ENCODE measurements around the gene KCTD7. TPM values are rescaled to one million over a fixed set of nuclear protein-coding genes. Genes with fewer than 3 reads are reported as not detected.
"Not testable (repeated sequence)": the region's sequence is repeated elsewhere in the genome, so short reads cannot be mapped to it uniquely, and the experiment has no call there.

Gene KCTD7
- total RNA-seq, 2 experiments from 2014 or later = 6.3 to 7.5 TPM

- intact Hi-C loops (cut with micrococcal nuclease) = no loop called here
- no peak overlapping the region for H3K4me3 Mint-ChIP-seq
- no peaks in the 10 kb centered on the region for H3K9me3 Mint-ChIP-seq
- H3K4me1 Mint-ChIP-seq (ENCODE audit: low read depth) = no peaks in the 10 kb centered on the region
- CTCF ChIA-PET = no interaction called here
- H3K27ac Mint-ChIP-seq = no peak overlapping the region
- no peaks in the 10 kb centered on the region for H3K27me3 Mint-ChIP-seq (ENCODE audit: low read depth)
- H3K36me3 Mint-ChIP-seq (ENCODE audit: low read depth) = peaks cover 12% of the 10 kb centered on the region
- no peak for DNase-seq
Measured at GRCh38 chr7:66641526-66641871, 12.8 kb downstream of the KCTD7 start.

DNA sequence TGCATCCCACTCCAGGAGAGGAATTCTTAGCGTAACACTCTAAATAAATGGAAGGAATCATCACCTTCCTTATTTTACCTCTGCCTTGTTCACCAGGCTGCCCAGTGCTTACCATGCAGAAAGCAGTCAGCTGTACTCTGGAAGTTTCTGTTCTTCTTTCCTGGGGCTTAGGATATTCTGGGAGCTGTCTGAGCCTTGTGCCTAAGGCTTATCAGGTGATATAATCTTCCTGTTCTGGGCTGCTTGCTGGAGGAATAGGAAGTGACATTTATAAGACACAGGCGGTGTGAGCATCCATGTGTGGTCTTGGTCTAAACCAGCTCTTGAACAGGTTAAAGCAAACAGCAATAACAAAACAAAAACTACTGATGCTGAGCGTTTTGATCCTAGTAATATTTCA lies 13.5 kb downstream of the KCTD7 start:
- Mint-ChIP-seq H3K27me3 (ENCODE audit: low read depth) (no peaks in the 10 kb centered on the region), H3K9me3 (no peaks in the 10 kb centered on the region), H3K36me3 (ENCODE audit: low read depth) (peaks cover 12% of the 10 kb centered on the region), H3K4me1 (ENCODE audit: low read depth) (no peaks in the 10 kb centered on the region), H3K4me3 (no peak overlapping the region), H3K27ac (no peak overlapping the region)
- DNase-seq = no peak
- CTCF ChIA-PET = no interaction called here
- intact Hi-C loops (cut with micrococcal nuclease) = no loop called here

DNA sequence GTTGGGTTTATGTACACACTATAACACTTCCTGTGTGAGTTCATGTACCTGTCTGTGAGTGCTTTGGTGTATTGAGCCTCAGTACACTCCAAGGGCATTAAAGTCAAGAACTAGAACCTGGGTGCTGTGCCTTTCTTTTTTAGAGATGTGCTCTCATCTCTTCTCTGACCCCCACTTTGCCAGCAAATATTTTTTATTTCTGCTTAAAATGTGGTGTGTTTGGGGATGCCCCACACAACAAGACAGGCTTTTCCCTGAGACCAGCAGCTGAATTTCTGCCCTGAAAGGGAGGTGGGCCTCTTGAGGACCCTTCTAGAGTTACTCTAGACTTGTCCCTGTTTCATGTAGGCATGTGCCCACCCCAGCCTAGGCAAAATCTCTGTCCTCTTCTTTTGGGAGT lies 14.3 kb downstream of the KCTD7 start:
- Mint-ChIP-seq H3K27ac (no peak overlapping the region), H3K36me3 (ENCODE audit: low read depth) (peaks cover 12% of the 10 kb centered on the region), H3K4me1 (ENCODE audit: low read depth) (no peaks in the 10 kb centered on the region), H3K4me3 (no peak overlapping the region), H3K9me3 (no peaks in the 10 kb centered on the region), H3K27me3 (ENCODE audit: low read depth) (no peaks in the 10 kb centered on the region)
- CTCF ChIA-PET = interaction anchor here (1.3 kb wide), 1 partner anchor 11 kb away, joined by 3 read pairs; no protein-coding TSS in a partner anchor
- no peak for DNase-seq
- intact Hi-C loops (cut with micrococcal nuclease) = no loop called here

- H3K27ac Mint-ChIP-seq = no peak overlapping the region
- no peak overlapping the region for H3K4me3 Mint-ChIP-seq
- H3K4me1 Mint-ChIP-seq (ENCODE audit: low read depth) = no peaks in the 10 kb centered on the region
- peaks cover 12% of the 10 kb centered on the region for H3K36me3 Mint-ChIP-seq (ENCODE audit: low read depth)
- intact Hi-C loops (cut with micrococcal nuclease) = no loop called here
- no peaks in the 10 kb centered on the region for H3K27me3 Mint-ChIP-seq (ENCODE audit: low read depth)
- DNase-seq = no peak
- CTCF ChIA-PET = interaction anchor here (1.3 kb wide), 1 partner anchor 11 kb away, joined by 3 read pairs; no protein-coding TSS in a partner anchor
- H3K9me3 Mint-ChIP-seq = no peaks in the 10 kb centered on the region
Measured at GRCh38 chr7:66643395-66643794, 14.7 kb downstream of the KCTD7 start.

- intact Hi-C loops (cut with micrococcal nuclease) = not testable (repeated sequence)
Measured at GRCh38 chr7:66651026-66651425, 22.3 kb downstream of the KCTD7 start.

GRCh38 chr7:66653719-66654274 lies 25.1 kb downstream of the KCTD7 start:
- H3K27ac Mint-ChIP-seq = peak overlapping the region; percentile 95
- H3K4me3 Mint-ChIP-seq = peak overlapping the region; percentile 95
- not testable (repeated sequence) for H3K36me3 Mint-ChIP-seq (ENCODE audit: low read depth); H3K27me3 Mint-ChIP-seq (ENCODE audit: low read depth); DNase-seq; H3K9me3 Mint-ChIP-seq
- H3K4me1 Mint-ChIP-seq (ENCODE audit: low read depth) = peaks cover 30% of the 10 kb centered on the region
- intact Hi-C loops (cut with micrococcal nuclease) = loop anchor here (1.0 kb wide), 8 partner anchors 25 to 343 kb away; partner anchors contain the start of genes KCTD7, RABGEF1 and TYW1
- CTCF ChIA-PET = interaction anchor here (1.3 kb wide), 2 partner anchors 10 to 67 kb away, joined by 3 read pairs; no protein-coding TSS in a partner anchor

More at GRCh38 chr7:66651026-66651425, 22.3 kb downstream of the KCTD7 start:
- not testable (repeated sequence) for H3K27me3 Mint-ChIP-seq (ENCODE audit: low read depth); H3K4me3 Mint-ChIP-seq; H3K36me3 Mint-ChIP-seq (ENCODE audit: low read depth); H3K27ac Mint-ChIP-seq; DNase-seq; H3K9me3 Mint-ChIP-seq
- CTCF ChIA-PET = interaction anchor here (0.6 kb wide), 1 partner anchor 15 kb away, joined by 3 read pairs; no protein-coding TSS in a partner anchor
- H3K4me1 Mint-ChIP-seq (ENCODE audit: low read depth) = peaks cover 19% of the 10 kb centered on the region

- intact Hi-C loops (cut with micrococcal nuclease) = loop anchor here (1.0 kb wide), 8 partner anchors 26 to 342 kb away; partner anchors contain the start of genes KCTD7, RABGEF1 and TYW1
- H3K27me3 Mint-ChIP-seq (ENCODE audit: low read depth) = no peaks in the 10 kb centered on the region
- peak overlapping the region; percentile 95 for H3K27ac Mint-ChIP-seq
- peaks cover 2% of the 10 kb centered on the region for H3K36me3 Mint-ChIP-seq (ENCODE audit: low read depth)
- peak; percentile 98 for DNase-seq
- H3K4me3 Mint-ChIP-seq = peak overlapping the region; percentile 95
- CTCF ChIA-PET = interaction anchor here (0.5 to 1.3 kb wide), 3 partner anchors 11 to 267 kb away, joined by 3 to 4 read pairs (median 3); no protein-coding TSS in a partner anchor
- no peaks in the 10 kb centered on the region for H3K9me3 Mint-ChIP-seq
- H3K4me1 Mint-ChIP-seq (ENCODE audit: low read depth) = peaks cover 30% of the 10 kb centered on the region
Measured at GRCh38 chr7:66654275-66655112, 25.8 kb downstream of the KCTD7 start.

DNA sequence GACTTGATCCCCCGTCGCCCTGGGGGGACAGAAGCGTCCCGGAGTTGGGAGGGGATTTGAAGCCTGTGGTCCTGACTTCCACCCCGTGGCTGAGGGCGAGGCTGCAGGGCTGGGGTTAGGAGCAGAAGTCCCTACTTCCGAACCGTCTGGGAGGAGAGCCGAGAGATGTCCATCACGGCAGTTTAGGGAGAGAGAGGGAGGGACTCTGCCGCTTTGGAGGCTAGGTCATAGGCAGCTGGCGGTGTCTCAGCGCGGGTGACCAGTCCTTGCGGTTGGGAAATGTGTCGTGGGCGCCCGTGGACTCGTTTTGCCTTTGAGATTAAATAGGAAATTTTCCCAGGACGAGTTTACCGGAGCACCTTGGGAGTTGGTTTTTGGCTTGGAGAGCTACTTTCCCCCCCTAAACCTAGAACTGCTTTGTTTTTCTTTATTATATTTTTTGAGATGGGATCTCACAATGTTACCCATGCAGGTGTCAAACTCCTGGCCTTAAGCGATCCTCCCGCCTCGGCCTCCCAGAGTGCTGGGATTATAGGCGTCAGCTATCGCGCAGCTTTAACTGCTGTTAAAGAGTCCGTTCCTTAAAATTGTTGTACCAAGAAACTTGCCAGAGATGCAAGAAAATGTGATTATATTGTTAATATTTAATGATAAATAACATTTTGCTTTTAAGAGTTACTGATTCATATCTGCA lies 26.6 kb downstream of the KCTD7 start:
- H3K36me3 Mint-ChIP-seq (ENCODE audit: low read depth); intact Hi-C loops (cut with micrococcal nuclease); H3K9me3 Mint-ChIP-seq; H3K27me3 Mint-ChIP-seq (ENCODE audit: low read depth): not testable (repeated sequence)
- Mint-ChIP-seq H3K4me3 (peak overlapping the region; percentile 95), H3K4me1 (ENCODE audit: low read depth) (peaks cover 30% of the 10 kb centered on the region), H3K27ac (peak overlapping the region; percentile 77)
- peak; percentile 25 for DNase-seq
- CTCF ChIA-PET = interaction anchor here (0.6 kb wide), 1 partner anchor 263 kb away, joined by 3 read pairs; no protein-coding TSS in a partner anchor

DNA sequence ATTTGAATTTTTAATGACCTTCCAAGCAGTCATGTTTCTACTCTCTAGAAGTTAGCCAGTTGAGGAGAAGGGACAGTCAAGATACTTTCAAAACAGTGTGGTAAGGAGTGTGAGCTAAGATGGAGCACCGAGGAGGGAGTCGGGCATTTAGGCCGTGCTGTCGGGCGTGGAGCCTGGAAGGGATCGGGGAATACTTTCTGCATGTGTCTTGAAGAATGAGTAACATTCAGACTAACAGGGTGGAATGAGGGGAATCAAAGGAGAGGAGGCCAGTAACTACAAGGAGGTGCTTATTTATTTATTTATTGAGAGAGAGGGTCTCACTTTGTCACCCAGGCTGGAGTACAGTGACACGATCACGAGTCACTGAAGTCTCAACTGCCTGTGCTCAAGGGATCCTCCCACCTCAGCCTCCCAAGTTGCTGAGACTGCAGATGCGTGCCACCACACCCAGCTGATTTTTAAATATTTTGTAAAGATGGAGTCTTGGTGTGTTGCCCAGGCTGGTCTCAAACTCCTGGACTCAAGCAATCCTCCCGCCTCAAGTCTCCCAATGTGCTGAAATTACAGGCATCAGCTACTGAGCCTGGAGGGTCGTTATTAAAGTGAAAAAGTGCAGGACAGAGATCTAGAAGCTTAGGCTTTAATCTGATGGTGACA lies 27.3 kb downstream of the KCTD7 start:
- H3K27me3 Mint-ChIP-seq (ENCODE audit: low read depth); H3K9me3 Mint-ChIP-seq; H3K27ac Mint-ChIP-seq; H3K36me3 Mint-ChIP-seq (ENCODE audit: low read depth); intact Hi-C loops (cut with micrococcal nuclease); CTCF ChIA-PET; DNase-seq: not testable (repeated sequence)
- H3K4me3 Mint-ChIP-seq = peak overlapping the region; percentile 28
- peaks cover 30% of the 10 kb centered on the region for H3K4me1 Mint-ChIP-seq (ENCODE audit: low read depth)

DNA sequence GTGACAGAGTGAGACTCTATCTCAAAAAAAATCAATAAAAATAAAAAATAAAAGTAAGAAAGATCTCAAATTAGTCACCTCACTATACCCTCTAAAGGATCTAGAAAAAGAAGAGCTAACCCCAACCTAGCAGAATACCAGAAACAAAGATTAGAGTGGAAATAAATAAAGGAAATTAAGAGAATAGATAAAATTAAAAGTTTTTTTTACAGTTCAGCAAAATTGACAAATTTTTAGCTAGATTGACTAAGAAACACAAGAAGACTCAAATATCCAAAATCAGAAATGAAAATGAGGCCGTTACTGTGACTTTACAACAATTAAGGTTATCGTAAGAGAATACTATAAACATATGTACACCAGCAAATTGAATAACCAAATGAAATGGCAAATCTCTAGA lies 29.1 kb downstream of the KCTD7 start:
- Mint-ChIP-seq H3K9me3 (no peaks in the 10 kb centered on the region), H3K4me1 (ENCODE audit: low read depth) (peaks cover 26% of the 10 kb centered on the region), H3K36me3 (ENCODE audit: low read depth) (peaks cover 6% of the 10 kb centered on the region), H3K27ac (no peak overlapping the region), H3K27me3 (ENCODE audit: low read depth) (no peaks in the 10 kb centered on the region), H3K4me3 (no peak overlapping the region)
- CTCF ChIA-PET = no interaction called here
- DNase-seq = no peak
- intact Hi-C loops (cut with micrococcal nuclease) = no loop called here

GRCh38 chr7:66662646-66663264 lies 34.1 kb downstream of the KCTD7 start:
- DNase-seq = no peak
- no peak overlapping the region for H3K27ac Mint-ChIP-seq
- intact Hi-C loops (cut with micrococcal nuclease) = no loop called here
- no peak overlapping the region for H3K4me3 Mint-ChIP-seq
- no peaks in the 10 kb centered on the region for H3K9me3 Mint-ChIP-seq
- no peaks in the 10 kb centered on the region for H3K27me3 Mint-ChIP-seq (ENCODE audit: low read depth)
- H3K4me1 Mint-ChIP-seq (ENCODE audit: low read depth) = no peaks in the 10 kb centered on the region
- H3K36me3 Mint-ChIP-seq (ENCODE audit: low read depth) = peaks cover 4% of the 10 kb centered on the region
- CTCF ChIA-PET = interaction anchor here (0.7 kb wide), 1 partner anchor 108 kb away, joined by 3 read pairs; no protein-coding TSS in a partner anchor

Measured in activated naive CD4-positive, alpha-beta T cell treated with anti-CD3 and anti-CD28 coated beads for 36 hours (primary cell).